Activated CD4-positive, alpha-beta memory T cell treated with anti-CD3 and anti-CD28 coated beads for 36 hours (primary cell): ENCODE data around the gene CNTLN. TPM values are rescaled to one million over a fixed set of nuclear protein-coding genes. Genes with fewer than 3 reads are reported as not detected.
"Not testable (repeated sequence)": the region's sequence is repeated elsewhere in the genome, so short reads cannot be mapped to it uniquely, and the experiment has no call there.

ENCODE experiments used
- CTCF ChIA-PET: fragments of 350-600 bp; sonication (Branson Sonifier 250); formaldehyde crosslinking; loops from one replicate; lab custom pipeline; 2021; ENCODE audit warnings: antibody characterized with exemption, inconsistent platforms; lab: Charles Lee
- POLR2A ChIA-PET: fragments of 350-600 bp; sonication (Branson Sonifier 250); formaldehyde crosslinking; loops from one replicate; lab custom pipeline; 2021; ENCODE audit warnings: antibody characterized with exemption; lab: Charles Lee
- DNase-seq: peaks from one replicate; pipeline ENCODE4 v3.0.0-alpha.2; 2020
- H3K27ac Mint-ChIP-seq: one replicate; pipeline ENCODE4 v1.8.0; 2021; ENCODE audit warnings: mixed read lengths
- H3K27me3 Mint-ChIP-seq: one replicate; pipeline ENCODE4 v1.8.0; 2021; ENCODE audit warnings: mixed read lengths
- H3K36me3 Mint-ChIP-seq: one replicate; pipeline ENCODE4 v1.8.0; 2021; ENCODE audit warnings: mixed read lengths
- H3K4me1 Mint-ChIP-seq: one replicate; pipeline ENCODE4 v1.8.0; 2021; ENCODE audit warnings: low read depth, mixed read lengths
- H3K4me3 Mint-ChIP-seq: one replicate; pipeline ENCODE4 v1.8.0; 2021; ENCODE audit warnings: mild to moderate bottlenecking, mixed read lengths
- H3K9me3 Mint-ChIP-seq: one replicate; pipeline ENCODE4 v1.8.0; 2021; ENCODE audit warnings: mixed read lengths
- intact Hi-C: fragments of 100-400 bp; cut with micrococcal nuclease; formaldehyde crosslinking; loops from one replicate; pipeline ENCODE4 v1.15.1; 2023
- total RNA-seq, 2 experiments: library from RNA; stranded (reverse); gene quantifications; one replicate each; pipeline ENCODE4 v1.2.3, GENCODE V29; 2021

Gene CNTLN
- total RNA-seq, 2 experiments from 2014 or later, result 0.27 to 0.36 TPM

DNA sequence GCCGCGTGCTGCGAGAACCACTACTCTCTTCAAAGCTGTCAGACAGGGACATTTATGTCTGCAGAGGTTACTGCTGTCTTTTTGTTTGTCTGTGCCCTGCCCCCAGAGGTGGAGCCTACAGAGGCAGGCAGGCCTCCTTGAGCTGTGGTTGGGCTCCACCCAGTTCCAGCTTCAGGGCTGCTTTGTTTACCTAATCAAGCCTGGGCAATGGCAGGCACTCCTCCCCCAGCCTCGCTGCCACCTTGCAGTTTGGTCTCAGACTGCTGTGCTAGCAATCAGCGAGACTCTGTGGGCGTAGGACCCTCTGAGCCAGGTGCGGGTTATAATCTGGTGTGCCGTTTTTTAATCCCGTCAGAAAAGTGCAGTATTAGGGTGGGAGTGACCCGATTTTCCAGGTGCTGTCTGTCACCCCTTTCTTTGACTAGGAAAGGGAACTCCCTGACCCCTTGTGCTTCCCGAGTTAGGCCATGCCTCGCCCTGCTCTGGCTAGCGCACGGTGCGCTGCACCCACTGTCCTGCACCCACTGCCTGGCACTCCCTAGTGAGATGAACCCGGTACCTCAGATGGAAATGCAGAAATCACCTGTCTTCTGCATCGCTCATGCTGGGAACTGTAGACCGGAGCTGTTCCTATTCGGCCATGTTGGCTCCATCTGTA lies 133.8 kb downstream of the CNTLN start:
- H3K27me3 Mint-ChIP-seq, H3K27ac Mint-ChIP-seq, H3K36me3 Mint-ChIP-seq, CTCF ChIA-PET, DNase-seq, H3K4me1 Mint-ChIP-seq, H3K4me3 Mint-ChIP-seq, POLR2A ChIA-PET, intact Hi-C loops: not testable (repeated sequence)
- H3K9me3 Mint-ChIP-seq, result peaks cover 27% of the 10 kb centered on the region

DNA sequence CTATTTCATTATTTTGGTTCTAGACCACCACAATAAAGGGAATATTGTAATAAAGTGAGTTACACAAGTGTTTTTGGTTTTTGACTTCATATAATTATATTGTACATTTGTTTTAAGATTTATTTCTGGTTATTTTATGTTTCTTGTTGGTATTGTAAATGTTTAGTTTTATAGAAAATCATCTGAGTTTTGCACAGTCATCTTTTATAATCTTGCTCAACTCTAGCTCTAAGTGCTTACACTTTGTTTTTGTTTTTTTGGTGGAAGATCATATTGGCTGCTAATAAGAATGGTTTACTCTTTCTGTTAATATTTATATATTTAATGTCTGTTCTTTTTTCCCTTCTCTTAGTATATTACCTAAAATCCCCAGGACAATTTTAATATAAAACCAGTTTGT lies 135.0 kb downstream of the CNTLN start:
- no peak for DNase-seq
- H3K4me3 Mint-ChIP-seq, result no peak overlapping the region
- intact Hi-C loops, result no loop called here
- no peaks in the 10 kb centered on the region for H3K27me3 Mint-ChIP-seq
- no peak overlapping the region for H3K27ac Mint-ChIP-seq
- ChIA-PET POLR2A (no interaction called here), CTCF (no interaction called here)
- H3K9me3 Mint-ChIP-seq, result peaks cover 27% of the 10 kb centered on the region
- H3K4me1 Mint-ChIP-seq, result no peaks in the 10 kb centered on the region
- no peaks in the 10 kb centered on the region for H3K36me3 Mint-ChIP-seq

DNA sequence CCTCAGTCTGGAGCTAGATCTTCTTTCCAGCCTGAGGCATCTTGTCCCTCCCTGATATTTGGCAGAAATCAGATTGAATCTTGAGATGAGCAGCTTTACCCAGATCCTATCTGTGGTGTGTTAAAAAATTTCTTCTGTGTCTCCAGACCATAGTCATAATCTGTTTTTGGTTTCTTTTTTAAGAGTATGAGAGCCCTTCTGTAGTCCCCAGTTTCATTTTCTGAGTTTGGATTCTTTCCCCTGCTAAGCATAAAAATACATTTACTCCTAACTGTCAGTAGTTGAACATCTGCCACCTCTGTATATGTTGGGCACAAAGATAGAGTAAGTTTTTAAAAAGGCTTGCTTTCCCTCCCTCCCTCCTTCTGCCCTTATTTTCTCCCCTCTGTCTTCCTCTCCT lies 137.7 kb downstream of the CNTLN start:
- Mint-ChIP-seq H3K27me3 (no peaks in the 10 kb centered on the region), H3K27ac (no peak overlapping the region), H3K4me3 (no peak overlapping the region), H3K9me3 (peaks cover 17% of the 10 kb centered on the region), H3K36me3 (no peaks in the 10 kb centered on the region), H3K4me1 (no peaks in the 10 kb centered on the region)
- POLR2A ChIA-PET, result no interaction called here
- intact Hi-C loops, result no loop called here
- no peak for DNase-seq
- CTCF ChIA-PET, result no interaction called here

DNA sequence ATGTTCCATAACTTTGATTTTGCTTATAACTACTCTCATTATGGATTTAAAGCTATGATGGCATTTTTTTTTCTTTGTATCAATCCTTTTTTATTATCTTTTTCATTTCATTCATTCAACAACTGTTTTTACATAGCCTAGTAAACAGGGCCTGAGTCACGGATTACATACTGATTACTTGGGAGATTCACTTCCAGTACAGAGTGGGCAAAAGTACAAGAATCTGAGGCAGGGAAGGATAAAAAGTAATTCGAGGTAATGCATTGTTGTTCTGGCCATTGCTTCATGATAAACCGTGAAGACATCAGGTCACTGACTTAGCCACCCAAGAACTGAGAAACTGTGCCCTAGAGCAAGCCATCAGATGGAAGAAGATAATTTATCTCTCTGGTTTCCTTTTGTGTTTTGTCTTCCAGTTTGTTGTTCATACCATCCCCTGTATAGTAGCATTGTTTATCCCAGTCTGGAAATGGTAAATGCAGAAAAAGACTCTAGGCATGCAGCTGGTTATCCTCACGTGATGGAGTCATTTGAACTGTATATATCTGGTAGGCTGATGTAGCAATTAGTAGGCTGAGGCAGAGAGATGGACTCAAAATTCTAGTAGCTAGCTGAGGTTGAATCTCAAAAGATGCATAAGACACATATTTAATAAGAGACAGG lies 145.6 kb downstream of the CNTLN start:
- Mint-ChIP-seq H3K9me3 (peaks cover 22% of the 10 kb centered on the region), H3K27ac (no peak overlapping the region), H3K4me1 (no peaks in the 10 kb centered on the region), H3K36me3 (no peaks in the 10 kb centered on the region), H3K4me3 (no peak overlapping the region), H3K27me3 (no peaks in the 10 kb centered on the region)
- POLR2A ChIA-PET, result no interaction called here
- CTCF ChIA-PET, result no interaction called here
- no peak for DNase-seq
- intact Hi-C loops, result no loop called here

DNA sequence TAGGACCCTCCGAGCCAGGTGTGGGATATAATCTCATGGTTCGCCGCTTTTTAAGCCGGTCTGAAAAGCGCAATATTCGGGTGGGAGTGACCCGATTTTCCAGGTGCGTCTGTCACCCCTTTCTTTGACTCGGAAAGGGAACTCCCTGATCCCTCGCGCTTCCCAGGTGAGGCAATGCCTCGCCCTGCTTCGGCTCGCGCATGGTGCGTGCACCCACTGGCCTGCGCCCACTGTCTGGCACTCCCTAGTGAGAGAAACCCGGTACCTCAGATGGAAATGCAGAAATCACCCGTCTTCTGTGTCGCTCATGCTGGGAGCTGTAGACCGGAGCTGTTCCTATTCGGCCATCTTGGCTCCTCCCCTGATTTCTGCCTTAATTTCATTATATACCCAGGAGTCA lies 155.8 kb downstream of the CNTLN start:
- intact Hi-C loops, H3K27me3 Mint-ChIP-seq, H3K4me3 Mint-ChIP-seq, H3K4me1 Mint-ChIP-seq, H3K36me3 Mint-ChIP-seq, CTCF ChIA-PET, DNase-seq, H3K27ac Mint-ChIP-seq, POLR2A ChIA-PET: not testable (repeated sequence)
- peaks cover 28% of the 10 kb centered on the region for H3K9me3 Mint-ChIP-seq

DNA sequence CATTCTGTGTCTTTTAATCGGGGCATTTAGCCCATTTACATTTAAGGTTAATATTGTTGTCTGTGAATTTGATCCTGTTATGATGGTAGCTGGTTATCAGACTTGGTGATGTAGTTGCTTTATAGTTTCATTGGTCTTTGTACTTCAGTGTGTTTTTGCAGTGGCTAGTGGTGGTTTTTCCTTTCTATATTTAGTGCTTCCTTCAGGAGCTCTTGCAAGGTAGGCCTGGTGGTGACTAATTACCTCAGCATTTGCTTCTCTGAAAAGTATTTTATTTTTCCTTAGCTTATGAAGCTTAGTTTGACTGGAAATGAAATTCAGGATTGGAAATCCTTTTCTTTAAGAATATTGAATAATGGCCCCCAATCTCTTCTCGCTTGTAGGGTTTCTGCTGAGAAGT lies 156.9 kb downstream of the CNTLN start:
- no peak overlapping the region for H3K27ac Mint-ChIP-seq
- CTCF ChIA-PET, result no interaction called here
- intact Hi-C loops, result no loop called here

DNA sequence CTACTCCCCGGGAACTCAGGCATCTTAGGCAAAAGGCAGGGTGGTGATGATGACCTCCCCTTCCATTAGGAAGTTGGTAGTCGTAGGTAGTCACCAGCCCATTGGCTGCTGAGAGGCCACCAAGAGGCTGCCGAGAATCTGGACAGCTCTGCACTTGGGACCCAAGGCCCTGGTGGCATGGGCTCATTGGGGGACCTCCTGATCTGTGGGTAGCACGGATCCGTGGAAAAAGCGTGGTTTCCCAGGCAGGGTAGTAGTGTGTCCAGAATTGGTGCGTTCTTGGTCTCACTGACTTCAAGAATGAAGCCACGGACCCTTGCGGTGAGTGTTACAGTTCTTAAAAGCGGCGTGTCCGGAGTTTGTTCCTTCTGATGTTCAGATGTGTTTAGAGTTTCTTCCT lies 158.8 kb downstream of the CNTLN start:
- Mint-ChIP-seq H3K36me3 (peaks cover 2% of the 10 kb centered on the region), H3K27ac (no peak overlapping the region), H3K9me3 (peaks cover 32% of the 10 kb centered on the region), H3K27me3 (no peaks in the 10 kb centered on the region), H3K4me1 (no peaks in the 10 kb centered on the region), H3K4me3 (no peak overlapping the region)
- ChIA-PET POLR2A (no interaction called here), CTCF (no interaction called here)
- intact Hi-C loops, result no loop called here
- DNase-seq, result no peak

More for the DNA sequence above, 156.9 kb downstream of the CNTLN start:
- peaks cover 34% of the 10 kb centered on the region for H3K9me3 Mint-ChIP-seq
- no peak for DNase-seq
- POLR2A ChIA-PET, result no interaction called here
- H3K4me3 Mint-ChIP-seq, result no peak overlapping the region
- no peaks in the 10 kb centered on the region for H3K4me1 Mint-ChIP-seq
- no peaks in the 10 kb centered on the region for H3K27me3 Mint-ChIP-seq
- peaks cover 2% of the 10 kb centered on the region for H3K36me3 Mint-ChIP-seq

DNA sequence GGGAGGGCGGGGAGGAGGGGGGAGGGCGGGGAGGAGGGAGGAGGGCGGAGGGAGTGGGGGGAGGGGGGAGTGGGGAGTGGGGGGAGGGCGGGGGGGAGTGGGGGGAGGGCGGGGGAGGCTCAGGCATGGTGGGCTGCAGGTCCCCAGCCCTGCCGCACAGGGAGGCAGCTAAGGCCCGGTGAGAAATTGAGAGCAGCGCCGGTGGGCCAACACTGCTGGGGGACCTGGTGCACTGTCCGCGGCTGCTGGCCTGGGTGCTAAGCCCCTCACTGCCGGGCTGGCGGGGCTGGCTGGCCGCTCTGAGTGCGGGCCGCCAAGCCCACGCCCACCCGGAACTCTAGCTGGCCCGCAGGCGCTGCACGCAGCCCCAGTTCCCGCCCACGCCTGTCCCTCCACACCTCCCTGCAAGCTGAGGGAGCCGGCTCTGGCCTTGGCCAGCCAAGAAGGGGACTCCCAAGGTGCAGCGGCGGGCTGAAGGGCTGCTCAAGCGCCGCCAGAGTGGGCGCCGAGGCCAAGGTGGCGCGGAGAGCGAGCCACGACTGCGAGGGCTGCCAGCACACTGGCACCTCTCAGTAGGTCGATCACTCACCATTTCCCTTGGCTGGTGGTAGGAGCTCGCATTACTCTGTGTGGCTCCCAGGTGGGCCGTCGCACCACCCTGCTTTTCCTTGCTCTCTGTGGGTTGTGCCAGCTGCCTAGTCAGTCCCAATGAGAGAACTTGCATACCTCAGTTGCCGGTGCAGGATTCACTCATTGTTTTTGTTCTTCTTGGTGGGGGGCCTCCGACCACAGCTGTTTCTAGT lies 160.2 kb downstream of the CNTLN start:
- Mint-ChIP-seq H3K36me3 (peaks cover 2% of the 10 kb centered on the region), H3K27me3 (no peaks in the 10 kb centered on the region), H3K4me3 (no peak overlapping the region), H3K9me3 (peaks cover 35% of the 10 kb centered on the region), H3K27ac (no peak overlapping the region), H3K4me1 (no peaks in the 10 kb centered on the region)
- DNase-seq, result no peak
- intact Hi-C loops, result no loop called here
- CTCF ChIA-PET, result no interaction called here
- POLR2A ChIA-PET, result no interaction called here

DNA sequence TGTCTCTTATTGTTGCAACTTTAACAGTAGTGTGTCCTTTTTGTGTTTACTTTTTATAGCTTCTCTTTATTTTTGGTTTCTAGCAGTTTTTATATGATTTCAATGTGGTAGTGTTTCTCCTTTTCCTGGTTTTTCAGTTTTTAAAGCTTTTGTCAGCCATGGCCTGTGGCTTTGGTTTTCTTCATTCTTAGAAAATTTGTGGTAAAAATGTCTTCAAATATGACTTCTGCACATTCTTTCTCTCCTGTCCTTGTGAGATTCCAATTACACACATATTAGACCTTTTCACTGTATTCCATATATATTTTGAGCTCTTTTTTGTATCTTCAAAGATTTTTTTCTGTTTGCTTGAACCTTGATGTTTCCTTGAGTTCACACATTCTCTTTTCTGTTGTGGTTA lies 180.5 kb downstream of the CNTLN start:
- Mint-ChIP-seq H3K4me3 (no peak overlapping the region), H3K4me1 (no peaks in the 10 kb centered on the region), H3K36me3 (no peaks in the 10 kb centered on the region), H3K27ac (no peak overlapping the region), H3K9me3 (peaks cover 8% of the 10 kb centered on the region), H3K27me3 (no peaks in the 10 kb centered on the region)
- ChIA-PET CTCF (no interaction called here), POLR2A (no interaction called here)
- intact Hi-C loops, result no loop called here
- no peak for DNase-seq

DNA sequence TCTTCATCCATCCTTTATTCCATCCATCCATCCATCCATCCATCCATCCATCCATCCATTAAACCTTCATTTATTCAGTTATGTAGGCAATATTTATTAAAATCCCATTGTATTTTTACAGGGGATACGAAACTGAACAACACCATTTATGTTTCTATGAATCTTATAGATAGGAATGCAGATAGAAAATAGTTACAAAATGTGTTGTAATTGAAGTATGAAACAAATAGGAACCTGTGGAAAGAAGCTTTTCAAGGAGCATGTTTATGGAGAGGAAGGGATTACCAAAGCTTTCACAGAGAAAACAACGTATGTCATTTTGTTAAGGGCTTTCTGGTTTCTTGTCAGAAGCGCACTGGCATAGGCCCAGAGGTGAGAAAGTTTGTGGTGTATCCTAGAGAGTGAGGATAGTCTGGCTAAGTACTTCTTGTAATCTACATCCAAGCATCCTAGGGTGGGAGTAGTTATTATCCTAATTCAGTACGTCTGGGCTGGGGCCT lies 184.0 kb downstream of the CNTLN start:
- intact Hi-C loops, result no loop called here
- no peak overlapping the region for H3K27ac Mint-ChIP-seq
- no peaks in the 10 kb centered on the region for H3K4me1 Mint-ChIP-seq
- POLR2A ChIA-PET, result no interaction called here
- H3K36me3 Mint-ChIP-seq, result no peaks in the 10 kb centered on the region
- no peak for DNase-seq
- no peaks in the 10 kb centered on the region for H3K27me3 Mint-ChIP-seq
- H3K4me3 Mint-ChIP-seq, result no peak overlapping the region
- peaks cover 6% of the 10 kb centered on the region for H3K9me3 Mint-ChIP-seq
- CTCF ChIA-PET, result no interaction called here

DNA sequence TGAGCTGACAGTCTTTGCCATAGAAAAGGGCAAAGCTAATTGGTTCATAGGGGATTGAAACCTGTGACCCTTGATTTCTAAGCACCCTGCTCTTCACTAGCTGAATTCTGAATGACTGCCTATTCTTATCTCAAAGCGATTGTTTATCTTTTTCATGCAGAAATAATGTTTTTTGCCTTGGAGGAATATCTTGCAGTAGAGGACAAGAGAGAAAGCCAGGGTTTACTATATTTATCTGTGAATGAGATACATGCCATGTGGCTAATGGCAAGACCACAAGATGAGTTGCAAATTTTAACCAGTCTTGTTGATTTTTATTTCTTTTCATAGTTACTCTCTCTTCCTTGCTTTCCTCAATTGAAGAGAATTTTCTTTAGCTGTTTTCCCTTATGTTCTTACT lies 185.0 kb downstream of the CNTLN start:
- intact Hi-C loops, result no loop called here
- ChIA-PET POLR2A (no interaction called here), CTCF (no interaction called here)
- Mint-ChIP-seq H3K27ac (no peak overlapping the region), H3K27me3 (no peaks in the 10 kb centered on the region), H3K36me3 (no peaks in the 10 kb centered on the region), H3K4me1 (no peaks in the 10 kb centered on the region), H3K9me3 (peaks cover 3% of the 10 kb centered on the region), H3K4me3 (no peak overlapping the region)
- no peak for DNase-seq
